Measurements from ENCODE around the gene SELENBP1. TPM values are rescaled to one million over a fixed set of nuclear protein-coding genes. Genes with fewer than 3 reads are reported as not detected.

The SELENBP1 gene
- total and polyA plus RNA-seq, 9 of the 15 experiments (the other 6 are each of a cell fraction or from before 2014, with no cell fraction given), result 25.8 to 81.2 (median 47.1) TPM

GRCh38 chr1:151326619-151327222, 45.8 kb downstream of the SELENBP1 start (continued):
- TF ChIP-seq GATA2 (CRISPR knock-in tag; IDR thresholded peaks at IDR 0.05) (no peak), BMI1 (IDR thresholded peaks at IDR 0.05; ENCODE audit: low read length) (no peak), TOE1 (IDR thresholded peaks at IDR 0.05; ENCODE audit: borderline replicate concordance) (no peak), TOE1 (CRISPR knock-in tag; IDR thresholded peaks at IDR 0.05; ENCODE audit: borderline replicate concordance, low read depth) (no peak), CUX1 (CRISPR knock-in tag; IDR thresholded peaks at IDR 0.05) (no peak), POLR2B (IDR thresholded peaks at IDR 0.05; ENCODE audit: low read depth, partially characterized antibody) (no peak), TAF9B (IDR thresholded peaks at IDR 0.05; ENCODE audit: partially characterized antibody) (no peak), HDAC1 (IDR thresholded peaks at IDR 0.05) (0 out of 4 replicates have a peak, but pooled peaks of 1 of the 2 experiments have one; percentile 27), RBM14 (IDR thresholded peaks at IDR 0.05; ENCODE audit: borderline replicate concordance, insufficient read depth, low read depth, low read length) (no peak), CBX3 (IDR thresholded peaks at IDR 0.05; ENCODE audit: borderline replicate concordance in 1 of 2, low read length in 2 of 2) (no peak), NBN (IDR thresholded peaks at IDR 0.05; ENCODE audit: low read depth) (no peak), EGR1 (conservative IDR thresholded peaks at IDR 0.05) (peak; percentile 43), EWSR1 (IDR thresholded peaks at IDR 0.05; ENCODE audit: borderline replicate concordance, low read depth, partially characterized antibody) (no peak), FOSL1 (tag; conservative IDR thresholded peaks at IDR 0.05) (0 out of 2 replicates have a peak, but pooled peaks have one; percentile 17), ZNF175 (CRISPR knock-in tag; IDR thresholded peaks at IDR 0.05; ENCODE audit: low read depth) (no peak), DNMT1 (IDR thresholded peaks at IDR 0.05) (no peak), PHF8 (IDR thresholded peaks at IDR 0.05; ENCODE audit: borderline replicate concordance, low read length) (no peak), STAT5A (IDR thresholded peaks at IDR 0.05; ENCODE audit: borderline replicate concordance, low read length) (no peak), ZEB2 (IDR thresholded peaks at IDR 0.05) (no peak)
- TF ChIP-seq, protein P1, sequence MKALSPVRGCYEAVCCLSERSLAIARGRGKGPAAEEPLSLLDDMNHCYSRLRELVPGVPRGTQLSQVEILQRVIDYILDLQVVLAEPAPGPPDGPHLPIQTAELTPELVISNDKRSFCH (CRISPR knock-in tag; IDR thresholded peaks at IDR 0.05), result no peak
- TF ChIP-seq, protein P1 (tag; IDR thresholded peaks at IDR 0.05), result no peak
- TF ChIP-seq, protein P2, sequence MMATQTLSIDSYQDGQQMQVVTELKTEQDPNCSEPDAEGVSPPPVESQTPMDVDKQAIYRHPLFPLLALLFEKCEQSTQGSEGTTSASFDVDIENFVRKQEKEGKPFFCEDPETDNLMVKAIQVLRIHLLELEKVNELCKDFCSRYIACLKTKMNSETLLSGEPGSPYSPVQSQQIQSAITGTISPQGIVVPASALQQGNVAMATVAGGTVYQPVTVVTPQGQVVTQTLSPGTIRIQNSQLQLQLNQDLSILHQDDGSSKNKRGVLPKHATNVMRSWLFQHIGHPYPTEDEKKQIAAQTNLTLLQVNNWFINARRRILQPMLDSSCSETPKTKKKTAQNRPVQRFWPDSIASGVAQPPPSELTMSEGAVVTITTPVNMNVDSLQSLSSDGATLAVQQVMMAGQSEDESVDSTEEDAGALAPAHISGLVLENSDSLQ (IDR thresholded peaks at IDR 0.05), result no peak
